ENCODE results near the gene NIBAN1.

- TF ChIP-seq, protein P1, sequence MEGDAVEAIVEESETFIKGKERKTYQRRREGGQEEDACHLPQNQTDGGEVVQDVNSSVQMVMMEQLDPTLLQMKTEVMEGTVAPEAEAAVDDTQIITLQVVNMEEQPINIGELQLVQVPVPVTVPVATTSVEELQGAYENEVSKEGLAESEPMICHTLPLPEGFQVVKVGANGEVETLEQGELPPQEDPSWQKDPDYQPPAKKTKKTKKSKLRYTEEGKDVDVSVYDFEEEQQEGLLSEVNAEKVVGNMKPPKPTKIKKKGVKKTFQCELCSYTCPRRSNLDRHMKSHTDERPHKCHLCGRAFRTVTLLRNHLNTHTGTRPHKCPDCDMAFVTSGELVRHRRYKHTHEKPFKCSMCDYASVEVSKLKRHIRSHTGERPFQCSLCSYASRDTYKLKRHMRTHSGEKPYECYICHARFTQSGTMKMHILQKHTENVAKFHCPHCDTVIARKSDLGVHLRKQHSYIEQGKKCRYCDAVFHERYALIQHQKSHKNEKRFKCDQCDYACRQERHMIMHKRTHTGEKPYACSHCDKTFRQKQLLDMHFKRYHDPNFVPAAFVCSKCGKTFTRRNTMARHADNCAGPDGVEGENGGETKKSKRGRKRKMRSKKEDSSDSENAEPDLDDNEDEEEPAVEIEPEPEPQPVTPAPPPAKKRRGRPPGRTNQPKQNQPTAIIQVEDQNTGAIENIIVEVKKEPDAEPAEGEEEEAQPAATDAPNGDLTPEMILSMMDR (IDR thresholded peaks at IDR 0.05; ENCODE audit: control extremely low read depth in 1 of 3, insufficient read depth in 1 of 3, low read depth in 1 of 3, low read length in 3 of 3), result no peak
- no peak for TF ChIP-seq POLR2A (IDR thresholded peaks at IDR 0.05; ENCODE audit: control extremely low read depth in 1 of 2, low read depth in 2 of 2, low read length in 2 of 2)
- no peak for TF ChIP-seq JUND (IDR thresholded peaks at IDR 0.05; ENCODE audit: low read length)
Measured at GRCh38 chr1:185008838-185009237, 34.5 kb upstream of the NIBAN1 start.
